GM23338 (cell line): Measurements from ENCODE around the gene TUBB4A. TPM values are rescaled to one million over a fixed set of nuclear protein-coding genes. Genes with fewer than 3 reads are reported as not detected.

Experiments used
- ATAC-seq: fragments of 200-7000 bp; cut with Tn5 transposase; 3 replicates; pipeline ENCODE4 v1.9.1; 2020
- DNase-seq: peaks from one replicate; pipeline ENCODE4 v3.0.0-alpha.2; 2015; ENCODE audit warnings: low spot score
- H2AFZ ChIP-seq: fragments of 200-600 bp; sonication (generic); 2 replicates; pipeline ENCODE4 v1.8.0; 2016; ENCODE audit warnings: antibody characterized with exemption, mild to moderate bottlenecking, moderate library complexity
- H3F3A ChIP-seq: fragments of 200-600 bp; sonication (generic); replicated peaks from 2 replicates; pipeline ENCODE4 v1.8.0; 2017; ENCODE audit warnings: antibody characterized with exemption, mixed run types, low read depth
- H3K27ac ChIP-seq: fragments of 200-600 bp; sonication (generic); 2 replicates; pipeline ENCODE4 v1.6.1; 2016; ENCODE audit warnings: low read depth
- H3K27me3 ChIP-seq: fragments of 200-600 bp; sonication (generic); 2 replicates; pipeline ENCODE4 v1.8.0; 2016; ENCODE audit warnings: mild to moderate bottlenecking, mixed run types, moderate library complexity; ENCODE audit not compliant: insufficient read depth
- H3K36me3 ChIP-seq: fragments of 200-600 bp; sonication (generic); 2 replicates; pipeline ENCODE4 v1.8.0; 2016; ENCODE audit warnings: mild to moderate bottlenecking; ENCODE audit not compliant: insufficient read depth
- H3K4me1 ChIP-seq: fragments of 200-600 bp; sonication (generic); 2 replicates; pipeline ENCODE4 v1.8.0; 2016; ENCODE audit warnings: mild to moderate bottlenecking, moderate library complexity; ENCODE audit not compliant: insufficient read depth
- H3K4me2 ChIP-seq: fragments of 200-600 bp; sonication (generic); 2 replicates; pipeline ENCODE4 v1.7.1; 2017; ENCODE audit warnings: mixed run types
- H3K4me3 ChIP-seq: fragments of 200-600 bp; sonication (generic); 2 replicates; pipeline ENCODE4 v1.6.1; 2016; ENCODE audit warnings: mixed run types
- H3K79me2 ChIP-seq: fragments of 200-600 bp; sonication (generic); replicated peaks from 2 replicates; pipeline ENCODE4 v1.8.0; 2017; ENCODE audit warnings: mild to moderate bottlenecking; ENCODE audit not compliant: insufficient read depth
- H3K9me2 ChIP-seq: fragments of 200-600 bp; sonication (generic); 2 replicates; pipeline ENCODE4 v1.8.0; 2017; ENCODE audit not compliant: insufficient read depth
- H4K20me1 ChIP-seq: fragments of 200-600 bp; sonication (generic); replicated peaks from 2 replicates; pipeline ENCODE4 v1.8.0; 2017; ENCODE audit warnings: mild to moderate bottlenecking; ENCODE audit not compliant: insufficient read depth
- H3K27ac Mint-ChIP-seq: 2 replicates; pipeline ENCODE4 v1.8.0; 2020; ENCODE audit warnings: inconsistent platforms, mild to moderate bottlenecking, moderate library complexity, mixed read lengths
- H3K27me3 Mint-ChIP-seq: 3 replicates; pipeline ENCODE4 v1.8.0; 2022; ENCODE audit warnings: low read depth, mild to moderate bottlenecking, moderate library complexity, mixed read lengths, inconsistent platforms; ENCODE audit not compliant: insufficient read depth, poor library complexity
- H3K36me3 Mint-ChIP-seq: 3 replicates; pipeline ENCODE4 v1.8.0; 2021; ENCODE audit warnings: low read depth, mild to moderate bottlenecking, inconsistent platforms, moderate library complexity, mixed read lengths
- H3K4me1 Mint-ChIP-seq: 3 replicates; pipeline ENCODE4 v1.8.0; 2020; ENCODE audit warnings: mild to moderate bottlenecking, inconsistent platforms, mixed read lengths
- H3K4me3 Mint-ChIP-seq: 3 replicates; pipeline ENCODE4 v1.8.0; 2021; ENCODE audit warnings: moderate library complexity, mild to moderate bottlenecking, inconsistent platforms, mixed read lengths
- H3K9me3 Mint-ChIP-seq: 3 replicates; pipeline ENCODE4 v1.8.0; 2020; ENCODE audit warnings: moderate library complexity, mild to moderate bottlenecking, inconsistent platforms, mixed read lengths
- CREB1 ChIP-seq: fragments of 250-450 bp; sonication (Bioruptor Pico); IDR thresholded peaks from 2 replicates; pipeline ENCODE4 v1.5.0; 2020; ENCODE audit warnings: low read depth, mild to moderate bottlenecking, moderate library complexity
- CTCF ChIP-seq, 2 experiments: fragments of 200-600 bp in 1 of 2; sonication (generic) in 1 of 2; conservative IDR thresholded peaks; 2 replicates each; pipeline versions ENCODE4 v1.5.1 to v1.6.1; 2016 to 2017; ENCODE audit warnings: antibody characterized with exemption in 2 of 2, low read depth in 2 of 2, mild to moderate bottlenecking in 2 of 2, moderate library complexity in 1 of 2
- ETS1 ChIP-seq: IDR thresholded peaks from 2 replicates; pipeline ENCODE4 v1.6.1; 2016; ENCODE audit warnings: antibody characterized with exemption
- EZH2 ChIP-seq: fragments of 200-600 bp; sonication (generic); IDR thresholded peaks from one replicate; pipeline ENCODE4 v1.8.0; 2017; ENCODE audit warnings: antibody characterized with exemption, mild to moderate bottlenecking, low read depth; ENCODE audit not compliant: unreplicated experiment
- EZH2phosphoT487 ChIP-seq: fragments of 200-600 bp; sonication (generic); IDR thresholded peaks from one replicate; pipeline ENCODE4 v1.8.1; 2018; ENCODE audit warnings: antibody characterized with exemption; ENCODE audit not compliant: unreplicated experiment
- NANOG ChIP-seq: IDR thresholded peaks from 2 replicates; pipeline ENCODE4 v1.6.1; 2016; ENCODE audit warnings: antibody characterized with exemption, borderline replicate concordance
- POLR2AphosphoS5 ChIP-seq: IDR thresholded peaks from 2 replicates; pipeline ENCODE4 v1.6.1; 2016; ENCODE audit warnings: antibody characterized with exemption, low read depth
- REST ChIP-seq: IDR thresholded peaks from one replicate; pipeline ENCODE4 v1.6.1; 2018; ENCODE audit warnings: antibody characterized with exemption; ENCODE audit not compliant: unreplicated experiment
- STAT1 ChIP-seq: IDR thresholded peaks from one replicate; pipeline ENCODE4 v1.6.1; 2016; ENCODE audit warnings: antibody characterized with exemption; ENCODE audit not compliant: unreplicated experiment
- ZNF114 ChIP-seq: fragments of 250-450 bp; sonication (Bioruptor Pico); IDR thresholded peaks from 2 replicates; pipeline ENCODE4 v1.5.0; 2020; ENCODE audit warnings: mild to moderate bottlenecking, moderate library complexity
- ZNF331 ChIP-seq: fragments of 250-450 bp; sonication (Bioruptor Pico); IDR thresholded peaks from 2 replicates; pipeline ENCODE4 v1.5.0; 2020; ENCODE audit warnings: low read depth, mild to moderate bottlenecking, moderate library complexity
- polyA plus RNA-seq: library from polyadenylated mRNA; unstranded; fragments of >200 nt; fragmentation: Nextera tagmentation; extraction: Ambion mirVana; gene quantifications from 2 replicates; pipeline ENCODE4 v1.2.1, GENCODE V29; 2016
- total RNA-seq: library from RNA; depleted of rRNA; stranded (reverse); fragments of >200 nt; shearing (Covaris generic); gene quantifications from 2 replicates; pipeline ENCODE4 v1.2.3, GENCODE V29; 2014

TUBB4A gene
- total and polyA plus RNA-seq, 2 experiments from 2014 or later: 32.9 to 41.7 TPM

GRCh38 chr19:6489278-6490061 lies 12.6 kb downstream of the TUBB4A start (continued):
- no peak for TF ChIP-seq ETS1
- TF ChIP-seq EZH2phosphoT487: no peak
- TF ChIP-seq NANOG: no peak
- no peak for TF ChIP-seq STAT1
- TF ChIP-seq ZNF114: no peak
- TF ChIP-seq REST: no peak
- TF ChIP-seq EZH2: no peak
- TF ChIP-seq CREB1 (CRISPR knock-in tag): no peak

GRCh38 chr19:6484831-6485230 lies 17.3 kb downstream of the TUBB4A start:
- peaks cover 12% of the 10 kb centered on the region; the same call in 2 of the 3 replicates for H3K4me1 Mint-ChIP-seq
- Histone ChIP-seq H3K4me1 (peaks cover 7% of the 10 kb centered on the region), H3K4me3 (no peak overlapping the region), H2AFZ (no peak overlapping the region), H3K27ac (no peak overlapping the region), H3K27me3 (no peaks in the 10 kb centered on the region), H3K9me2 (no peaks in the 10 kb centered on the region), H4K20me1 (no peaks in the 10 kb centered on the region), H3F3A (no peaks in the 10 kb centered on the region), H3K36me3 (no peaks in the 10 kb centered on the region), H3K79me2 (no peaks in the 10 kb centered on the region), H3K4me2 (no peak overlapping the region)
- H3K27me3 Mint-ChIP-seq: peaks cover 6% of the 10 kb centered on the region
- ATAC-seq (no peak), DNase-seq (no peak)
- H3K9me3 Mint-ChIP-seq: no peaks in the 10 kb centered on the region; the same call in 1 of the 3 replicates
- H3K27ac Mint-ChIP-seq: no peak overlapping the region
- H3K36me3 Mint-ChIP-seq: no peaks in the 10 kb centered on the region
- no peak overlapping the region for H3K4me3 Mint-ChIP-seq
- TF ChIP-seq STAT1: no peak
- TF ChIP-seq CTCF (conservative IDR thresholded peaks at IDR 0.05; ENCODE audit: low read depth in 2 of 2): no peak
- no peak for TF ChIP-seq EZH2
- TF ChIP-seq ZNF331 (CRISPR knock-in tag): no peak
- no peak for TF ChIP-seq ZNF114
- no peak for TF ChIP-seq EZH2phosphoT487
- no peak for TF ChIP-seq POLR2AphosphoS5
- TF ChIP-seq ETS1: no peak
- no peak for TF ChIP-seq REST
